Suprapubic skin (tissue), 3 donors: Measurements from ENCODE around the gene ABCC1.

Experiments
- CTCF ChIP-seq, 2 donors: fragments of 200-600 bp in 1 of 2; fragments of 450-650 bp in 1 of 2; sonication (generic) in 1 of 2; IDR thresholded peaks; one replicate each; pipeline ENCODE4 v1.5.1; 2016 to 2019; ENCODE audit warnings: antibody characterized with exemption in 2 of 2, mild to moderate bottlenecking in 1 of 2, moderate library complexity in 1 of 2
- POLR2A ChIP-seq, 2 donors: fragments of 450-650 bp; IDR thresholded peaks; one replicate each; pipeline ENCODE4 v1.6.1; 2017; ENCODE audit warnings: antibody characterized with exemption in 2 of 2, mild to moderate bottlenecking in 2 of 2, moderate library complexity in 2 of 2

- no peak for TF ChIP-seq POLR2A (IDR thresholded peaks at IDR 0.05)
- TF ChIP-seq CTCF (IDR thresholded peaks at IDR 0.05): no peak
Observed at GRCh38 chr16:16016388-16016964, 67.1 kb downstream of the ABCC1 start.
